Measurements from ENCODE around the gene IRF8.

Gene IRF8

GRCh38 chr16:85928401-85928820, 29.4 kb downstream of the IRF8 start:
- Histone ChIP-seq H3K36me3 (no peaks in the 10 kb centered on the region), H3K4me1 (no peaks in the 10 kb centered on the region), H3K9me3 (no peaks in the 10 kb centered on the region), H3K27me3 (peaks cover 96% of the 10 kb centered on the region), H3K4me3 (ENCODE audit: low read depth, low read length) (no peak overlapping the region)
- no peak for TF ChIP-seq CTCF (IDR thresholded peaks at IDR 0.05; ENCODE audit: low read depth, low read length)
- DNase-seq, result no peak

GRCh38 chr16:85929259-85929721, 30.3 kb downstream of the IRF8 start:
- no peak for DNase-seq
- Histone ChIP-seq H3K9me3 (no peaks in the 10 kb centered on the region), H3K36me3 (no peaks in the 10 kb centered on the region), H3K4me1 (no peaks in the 10 kb centered on the region), H3K27me3 (peaks cover 94% of the 10 kb centered on the region), H3K4me3 (ENCODE audit: low read depth, low read length) (no peak overlapping the region)
- no peak for TF ChIP-seq CTCF (IDR thresholded peaks at IDR 0.05; ENCODE audit: low read depth, low read length)

- H3K9me3 ChIP-seq, result no peaks in the 10 kb centered on the region
- no peaks in the 10 kb centered on the region for H3K4me1 ChIP-seq
- no peaks in the 10 kb centered on the region for H3K36me3 ChIP-seq
- no peak for DNase-seq
- no peak overlapping the region for H3K4me3 ChIP-seq (ENCODE audit: low read depth, low read length)
- peaks cover 94% of the 10 kb centered on the region for H3K27me3 ChIP-seq
- no peak for TF ChIP-seq CTCF (IDR thresholded peaks at IDR 0.05; ENCODE audit: low read depth, low read length)
Observed at GRCh38 chr16:85930301-85930700, 31.3 kb downstream of the IRF8 start.

GRCh38 chr16:85931596-85932402, 32.8 kb downstream of the IRF8 start:
- no peak for TF ChIP-seq CTCF (IDR thresholded peaks at IDR 0.05; ENCODE audit: low read depth, low read length)
- H3K9me3 ChIP-seq, result no peaks in the 10 kb centered on the region
- no peaks in the 10 kb centered on the region for H3K4me1 ChIP-seq

GRCh38 chr16:85934210-85934609, 35.2 kb downstream of the IRF8 start:
- Histone ChIP-seq H3K9me3 (no peaks in the 10 kb centered on the region), H3K4me1 (no peaks in the 10 kb centered on the region)
- no peak for DNase-seq

More at GRCh38 chr16:85931596-85932402, 32.8 kb downstream of the IRF8 start:
- no peak overlapping the region for H3K4me3 ChIP-seq (ENCODE audit: low read depth, low read length)
- no peak for DNase-seq
- peaks cover 93% of the 10 kb centered on the region for H3K27me3 ChIP-seq
- no peaks in the 10 kb centered on the region for H3K36me3 ChIP-seq

More at GRCh38 chr16:85934210-85934609, 35.2 kb downstream of the IRF8 start:
- no peak overlapping the region for H3K4me3 ChIP-seq (ENCODE audit: low read depth, low read length)
- no peaks in the 10 kb centered on the region for H3K36me3 ChIP-seq
- peaks cover 79% of the 10 kb centered on the region for H3K27me3 ChIP-seq
- no peak for TF ChIP-seq CTCF (IDR thresholded peaks at IDR 0.05; ENCODE audit: low read depth, low read length)
